ENCODE results near the gene WNK2.

WNK2 gene

GRCh38 chr9:93196096-93197055, 12.4 kb downstream of the WNK2 start:
- no peak overlapping the region for H3K4me3 ChIP-seq (replicated peaks; ENCODE audit: insufficient read depth, low read length)
- no peak overlapping the region for H3K27ac ChIP-seq (replicated peaks)
- peaks cover 2% of the 10 kb centered on the region for H3K27me3 ChIP-seq (ENCODE audit: insufficient read depth, poor library complexity, severe bottlenecking)
- no peak for DNase-seq (ENCODE audit: low read depth in 1 of 2, low spot score in 1 of 2)
- TF ChIP-seq SPI1 (IDR thresholded peaks at IDR 0.05; ENCODE audit: borderline replicate concordance, low read depth) = no peak
- TF ChIP-seq REST (IDR thresholded peaks at IDR 0.05; ENCODE audit: insufficient replicate concordance, low read depth) = no peak
- TF ChIP-seq POLR2AphosphoS5 (IDR thresholded peaks at IDR 0.05; ENCODE audit: low read depth) = no peak
- TF ChIP-seq CTCF (IDR thresholded peaks at IDR 0.05; ENCODE audit: insufficient read depth, low read length) = no peak
- TF ChIP-seq GABPA (IDR thresholded peaks at IDR 0.05; ENCODE audit: low read depth) = no peak

GRCh38 chr9:93197670-93198069, 13.7 kb downstream of the WNK2 start:
- Histone ChIP-seq H3K4me3 (replicated peaks; ENCODE audit: insufficient read depth, low read length) (no peak overlapping the region), H3K27ac (replicated peaks) (no peak overlapping the region), H3K27me3 (ENCODE audit: insufficient read depth, poor library complexity, severe bottlenecking) (peaks cover 2% of the 10 kb centered on the region)
- no peak for TF ChIP-seq POLR2AphosphoS5 (IDR thresholded peaks at IDR 0.05; ENCODE audit: low read depth)
- TF ChIP-seq GABPA (IDR thresholded peaks at IDR 0.05; ENCODE audit: low read depth) = no peak
- no peak for TF ChIP-seq SPI1 (IDR thresholded peaks at IDR 0.05; ENCODE audit: borderline replicate concordance, low read depth)
- no peak for TF ChIP-seq CTCF (IDR thresholded peaks at IDR 0.05; ENCODE audit: insufficient read depth, low read length)
- DNase-seq (ENCODE audit: low read depth in 1 of 2, low spot score in 1 of 2) = no peak

- H3K27me3 ChIP-seq (ENCODE audit: insufficient read depth, poor library complexity, severe bottlenecking) = peaks cover 2% of the 10 kb centered on the region
- H3K27ac ChIP-seq (replicated peaks) = no peak overlapping the region
- TF ChIP-seq CTCF (IDR thresholded peaks at IDR 0.05; ENCODE audit: insufficient read depth, low read length) (no peak), SPI1 (IDR thresholded peaks at IDR 0.05; ENCODE audit: borderline replicate concordance, low read depth) (no peak), REST (IDR thresholded peaks at IDR 0.05; ENCODE audit: insufficient replicate concordance, low read depth) (no peak), GABPA (IDR thresholded peaks at IDR 0.05; ENCODE audit: low read depth) (no peak), POLR2AphosphoS5 (IDR thresholded peaks at IDR 0.05; ENCODE audit: low read depth) (no peak)
- no peak for DNase-seq (ENCODE audit: low read depth in 1 of 2, low spot score in 1 of 2)
- H3K4me3 ChIP-seq (replicated peaks; ENCODE audit: insufficient read depth, low read length) = no peak overlapping the region
These were observed 14.3 kb downstream of the WNK2 start for GRCh38 chr9:93198117-93198837.

Measured in HL-60 (cell line).